Astrocyte (in vitro differentiated cells and primary cell): ENCODE results near the gene DOCK1. TPM values are rescaled to one million over a fixed set of nuclear protein-coding genes. Genes with fewer than 3 reads are reported as not detected.

Experiments
- DNase-seq: peaks from one replicate; pipeline ENCODE4 v3.0.0-alpha.2; 2010; ENCODE audit warnings: low read depth
- FAIRE-seq: peaks from 2 replicates; lab custom pipeline; 2011; peaks lifted over from hg19 to GRCh38; lab: Jason Lieb, UNC
- H2AFZ ChIP-seq: 2 replicates; pipeline ENCODE4 v1.6.0; 2012; ENCODE audit warnings: low read depth, low read length, inconsistent platforms
- H3K27ac ChIP-seq: 2 replicates; pipeline ENCODE4 v1.5.1; 2011; ENCODE audit warnings: low read depth, low read length, inconsistent platforms
- H3K27me3 ChIP-seq: 2 replicates; pipeline ENCODE4 v1.6.0; 2011; ENCODE audit warnings: low read length, inconsistent platforms; ENCODE audit not compliant: insufficient read depth
- H3K36me3 ChIP-seq: 2 replicates; pipeline ENCODE4 v1.5.1; 2011; ENCODE audit warnings: low read length, inconsistent platforms; ENCODE audit not compliant: insufficient read depth
- H3K4me1 ChIP-seq: 2 replicates; pipeline ENCODE4 v1.5.1; 2011; ENCODE audit warnings: low read length, inconsistent platforms; ENCODE audit not compliant: insufficient read depth
- H3K4me2 ChIP-seq: 2 replicates; pipeline ENCODE4 v1.6.0; 2012; ENCODE audit warnings: low read length, inconsistent platforms
- H3K4me3 ChIP-seq: 2 replicates; pipeline ENCODE4 v1.5.1; 2011; ENCODE audit warnings: low read depth, mild to moderate bottlenecking, low read length, inconsistent platforms; ENCODE audit not compliant: insufficient read depth
- H3K79me2 ChIP-seq: 2 replicates; pipeline ENCODE4 v1.6.0; 2012; ENCODE audit warnings: mild to moderate bottlenecking, low read length, inconsistent platforms; ENCODE audit not compliant: insufficient read depth
- H3K9ac ChIP-seq: 2 replicates; pipeline ENCODE4 v1.6.0; 2012; ENCODE audit warnings: mild to moderate bottlenecking, low read length, inconsistent platforms
- H3K9me3 ChIP-seq: 2 replicates; pipeline ENCODE4 v1.5.1; 2012; ENCODE audit warnings: low read depth, mild to moderate bottlenecking, low read length, inconsistent platforms; ENCODE audit not compliant: insufficient read depth
- H4K20me1 ChIP-seq: 2 replicates; pipeline ENCODE4 v1.6.0; 2012; ENCODE audit warnings: low read length, inconsistent platforms; ENCODE audit not compliant: insufficient read depth
- H3K27ac Mint-ChIP-seq: one replicate; pipeline ENCODE4 v1.8.0; 2021; ENCODE audit warnings: mild to moderate bottlenecking, mixed read lengths; ENCODE audit not compliant: unreplicated experiment
- H3K27me3 Mint-ChIP-seq: one replicate; pipeline ENCODE4 v1.8.0; 2021; ENCODE audit warnings: low read depth, mixed read lengths; ENCODE audit not compliant: unreplicated experiment
- H3K36me3 Mint-ChIP-seq: one replicate; pipeline ENCODE4 v1.8.0; 2021; ENCODE audit warnings: low read depth, mixed read lengths; ENCODE audit not compliant: unreplicated experiment
- H3K4me1 Mint-ChIP-seq: one replicate; pipeline ENCODE4 v1.8.0; 2021; ENCODE audit warnings: low read depth, mixed read lengths; ENCODE audit not compliant: unreplicated experiment
- H3K4me3 Mint-ChIP-seq: one replicate; pipeline ENCODE4 v1.8.0; 2021; ENCODE audit warnings: mild to moderate bottlenecking, moderate library complexity, mixed read lengths; ENCODE audit not compliant: unreplicated experiment
- H3K9me3 Mint-ChIP-seq: one replicate; pipeline ENCODE4 v1.8.0; 2021; ENCODE audit warnings: mild to moderate bottlenecking, mixed read lengths; ENCODE audit not compliant: unreplicated experiment
- CTCF ChIP-seq: IDR thresholded peaks from 2 replicates; pipeline ENCODE4 v1.5.1; 2011; ENCODE audit warnings: low read depth, mild to moderate bottlenecking, inconsistent platforms, low read length, moderate library complexity; ENCODE audit not compliant: insufficient read depth
- EZH2 ChIP-seq: IDR thresholded peaks from 2 replicates; pipeline ENCODE4 v1.6.1; 2012; ENCODE audit warnings: mild to moderate bottlenecking, low read length, inconsistent platforms; ENCODE audit not compliant: insufficient read depth
- total RNA-seq: library from RNA; stranded (reverse); gene quantifications from 2 replicates; pipeline ENCODE4 v1.2.1, GENCODE V29; 2021

The DOCK1 gene
- total RNA-seq, 1 donor from 2014 or later = 42.5 TPM

DNA sequence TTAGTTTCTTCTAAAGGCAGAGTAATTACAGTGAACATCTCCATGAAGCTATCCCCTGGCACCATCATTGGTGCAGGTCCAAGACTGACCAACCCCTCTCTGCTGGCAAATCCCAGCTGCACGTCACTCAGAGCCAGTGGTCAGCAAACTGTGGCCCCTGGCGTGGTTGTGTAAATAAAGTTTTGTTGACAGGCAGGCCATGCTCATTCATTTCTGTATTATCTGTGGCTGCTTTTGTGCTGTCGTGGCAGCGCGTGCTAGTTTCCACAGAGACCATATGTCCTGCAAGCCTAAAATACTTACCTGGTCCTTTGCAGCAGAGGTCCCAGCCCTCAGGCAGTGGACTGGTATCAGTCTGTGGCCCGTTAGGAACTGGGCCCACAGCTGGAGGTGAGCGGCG, 526.3 kb downstream of the DOCK1 start:
- no peaks in the 10 kb centered on the region for H4K20me1 ChIP-seq
- no peaks in the 10 kb centered on the region for H3K4me1 ChIP-seq
- no peak for DNase-seq
- TF ChIP-seq EZH2 (no peak), CTCF (no peak)
- no peak overlapping the region for H3K4me2 ChIP-seq
- Mint-ChIP-seq H3K4me1 (no peaks in the 10 kb centered on the region), H3K36me3 (peaks cover 29% of the 10 kb centered on the region), H3K27ac (no peak overlapping the region), H3K4me3 (no peak overlapping the region), H3K27me3 (no peaks in the 10 kb centered on the region), H3K9me3 (peaks cover 4% of the 10 kb centered on the region)
- no peak overlapping the region for H3K9ac ChIP-seq
- H3K4me3 ChIP-seq = no peak overlapping the region
- no peak for FAIRE-seq
- H2AFZ ChIP-seq = no peak overlapping the region
- H3K27ac ChIP-seq = no peak overlapping the region
- no peaks in the 10 kb centered on the region for H3K9me3 ChIP-seq
- H3K79me2 ChIP-seq = no peaks in the 10 kb centered on the region
- H3K36me3 ChIP-seq = peaks cover 7% of the 10 kb centered on the region
- H3K27me3 ChIP-seq = no peaks in the 10 kb centered on the region

DNA sequence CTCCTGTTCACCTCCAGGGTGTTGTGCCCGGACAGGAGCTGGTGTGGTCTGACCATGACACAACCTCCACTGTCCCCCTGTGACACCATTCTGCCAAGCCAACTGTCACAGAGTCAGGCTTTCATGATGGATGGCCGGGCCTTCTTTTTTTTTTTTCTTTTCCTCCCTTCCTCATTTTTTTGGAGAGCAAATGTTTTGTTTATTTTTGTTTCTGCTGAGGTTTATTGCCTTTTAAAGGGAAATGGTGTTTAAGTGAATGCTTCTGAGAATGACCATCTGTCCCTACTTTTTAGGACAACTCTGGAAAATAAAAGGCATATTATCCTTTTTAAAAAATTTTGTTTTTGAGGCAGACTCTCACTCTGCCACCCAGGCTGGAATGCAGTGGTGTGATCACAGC, 528.8 kb downstream of the DOCK1 start:
- no peak for DNase-seq
- no peak overlapping the region for H3K9ac ChIP-seq
- H3K4me3 Mint-ChIP-seq = no peak overlapping the region
- no peaks in the 10 kb centered on the region for H3K9me3 ChIP-seq
- no peaks in the 10 kb centered on the region for H3K27me3 ChIP-seq
- TF ChIP-seq EZH2 (no peak), CTCF (no peak)
- no peaks in the 10 kb centered on the region for H4K20me1 ChIP-seq
- no peaks in the 10 kb centered on the region for H3K27me3 Mint-ChIP-seq
- no peak overlapping the region for H3K4me3 ChIP-seq
- no peaks in the 10 kb centered on the region for H3K4me1 ChIP-seq
- H3K4me2 ChIP-seq = no peak overlapping the region
- peaks cover 3% of the 10 kb centered on the region for H3K36me3 ChIP-seq
- H3K27ac ChIP-seq = no peak overlapping the region
- no peak for FAIRE-seq
- peaks cover 35% of the 10 kb centered on the region for H3K36me3 Mint-ChIP-seq
- no peak overlapping the region for H3K27ac Mint-ChIP-seq
- no peak overlapping the region for H2AFZ ChIP-seq
- H3K9me3 Mint-ChIP-seq = peaks cover 4% of the 10 kb centered on the region
- no peaks in the 10 kb centered on the region for H3K79me2 ChIP-seq
- H3K4me1 Mint-ChIP-seq = no peaks in the 10 kb centered on the region

- Histone ChIP-seq H3K9ac (no peak overlapping the region), H4K20me1 (no peaks in the 10 kb centered on the region), H3K79me2 (no peaks in the 10 kb centered on the region), H2AFZ (no peak overlapping the region), H3K27ac (no peak overlapping the region), H3K4me2 (no peak overlapping the region), H3K9me3 (no peaks in the 10 kb centered on the region), H3K4me3 (no peak overlapping the region), H3K27me3 (no peaks in the 10 kb centered on the region), H3K36me3 (peaks cover 6% of the 10 kb centered on the region), H3K4me1 (no peaks in the 10 kb centered on the region)
- Mint-ChIP-seq H3K9me3 (peaks cover 2% of the 10 kb centered on the region), H3K4me3 (no peak overlapping the region), H3K27me3 (no peaks in the 10 kb centered on the region), H3K36me3 (peaks cover 44% of the 10 kb centered on the region), H3K27ac (no peak overlapping the region), H3K4me1 (no peaks in the 10 kb centered on the region)
- no peak for FAIRE-seq
- DNase-seq = no peak
- TF ChIP-seq EZH2 (no peak), CTCF (no peak)
Observed at GRCh38 chr10:127435246-127435645, 530.0 kb downstream of the DOCK1 start.
